ENCODE data around the gene KDM2A.
"Not testable (repeated sequence)": the region's sequence is repeated elsewhere in the genome, so short reads cannot be mapped to it uniquely, and the experiment has no call there.

The KDM2A gene

DNA sequence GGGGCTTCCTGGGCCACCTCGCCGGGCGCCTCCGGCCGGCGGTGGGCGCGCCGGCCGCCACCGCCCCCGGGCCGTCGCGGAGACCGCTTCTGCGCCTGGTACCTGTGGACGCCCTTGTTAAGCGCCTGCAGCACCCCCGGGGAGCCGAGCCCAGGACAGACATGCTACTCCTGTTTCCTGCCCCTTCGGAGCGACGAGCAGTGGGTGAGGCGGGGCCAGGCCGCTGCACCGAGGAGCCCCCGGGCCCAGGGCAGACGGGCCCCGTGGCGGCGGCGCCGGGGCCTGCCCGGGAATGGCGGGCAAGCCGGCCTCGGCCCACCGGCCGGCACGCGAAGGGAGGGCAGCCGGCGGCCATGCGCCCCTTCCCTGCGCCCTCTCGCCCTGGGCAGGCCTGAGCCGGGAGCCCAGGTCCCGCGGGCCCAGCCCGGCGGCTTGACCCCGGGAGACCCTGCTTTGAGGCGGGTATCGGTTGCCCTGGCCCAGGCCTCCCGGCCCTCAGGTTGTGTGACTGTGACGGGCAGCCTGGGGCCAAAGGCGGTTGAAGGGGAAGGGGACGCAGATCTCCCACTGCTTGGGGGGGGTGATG is 789 bp upstream of the KDM2A start:
- peak; percentile 49 for DNase-seq

DNA sequence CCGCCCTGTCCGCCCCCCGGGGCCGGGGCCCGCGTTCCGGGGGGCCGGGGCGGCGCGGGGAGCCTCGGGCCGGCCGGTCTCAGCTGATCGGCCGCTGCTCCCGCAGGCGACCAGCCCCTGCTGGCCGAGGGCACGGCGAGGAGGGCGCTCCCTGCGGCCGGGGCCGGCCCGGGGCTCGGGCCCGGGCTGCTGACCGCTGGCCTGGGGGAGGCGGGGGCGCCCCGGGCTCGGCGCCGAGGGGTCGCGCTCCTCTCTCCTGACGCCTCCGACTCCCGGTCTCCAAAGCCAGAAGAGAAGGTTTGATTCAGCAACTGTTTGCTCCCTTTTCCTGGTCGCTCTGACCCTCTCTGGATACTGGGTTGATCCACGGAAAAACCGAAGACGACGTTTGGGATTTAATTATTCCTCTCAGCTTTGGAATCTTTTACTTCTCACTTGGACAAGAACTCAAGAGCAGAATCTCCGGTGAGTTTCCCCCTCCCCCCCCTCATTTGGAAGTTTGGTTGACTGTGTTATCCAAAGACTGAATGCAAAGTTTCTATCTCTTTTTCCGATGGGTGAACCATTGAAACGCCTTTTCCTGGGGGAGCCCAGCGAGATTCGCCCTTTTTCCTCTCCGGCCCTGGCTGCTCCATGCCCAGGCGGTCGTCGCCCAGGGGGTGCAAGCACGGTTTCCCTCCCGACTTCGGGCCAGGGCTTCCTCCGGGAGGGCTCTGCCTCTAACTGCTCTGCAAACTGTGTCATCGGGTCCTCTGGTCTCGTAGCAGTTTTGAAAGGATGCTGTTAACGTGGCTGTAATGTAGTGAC is 725 bp downstream of the KDM2A start:
- peak; percentile 41 for DNase-seq

DNA sequence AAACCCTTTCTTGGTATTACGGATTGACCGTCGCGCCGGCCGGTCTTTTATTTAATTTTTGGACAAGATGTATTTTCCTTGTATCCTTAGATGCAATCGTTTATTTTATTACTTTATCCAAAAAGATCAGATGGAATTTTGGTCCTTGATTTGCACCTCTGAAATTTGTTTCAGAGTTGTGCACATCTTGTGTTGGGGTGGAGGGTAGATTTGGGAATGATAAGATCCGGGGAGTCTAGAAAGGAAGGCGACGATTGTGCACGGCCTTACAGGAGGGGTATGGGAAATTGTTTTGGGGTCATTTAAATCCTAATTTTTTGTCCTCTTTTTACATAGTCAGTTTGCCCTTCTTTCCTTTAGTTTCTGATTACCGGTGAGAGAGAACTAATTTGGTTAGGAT is 1.4 kb downstream of the KDM2A start:
- DNase-seq = no peak

DNA sequence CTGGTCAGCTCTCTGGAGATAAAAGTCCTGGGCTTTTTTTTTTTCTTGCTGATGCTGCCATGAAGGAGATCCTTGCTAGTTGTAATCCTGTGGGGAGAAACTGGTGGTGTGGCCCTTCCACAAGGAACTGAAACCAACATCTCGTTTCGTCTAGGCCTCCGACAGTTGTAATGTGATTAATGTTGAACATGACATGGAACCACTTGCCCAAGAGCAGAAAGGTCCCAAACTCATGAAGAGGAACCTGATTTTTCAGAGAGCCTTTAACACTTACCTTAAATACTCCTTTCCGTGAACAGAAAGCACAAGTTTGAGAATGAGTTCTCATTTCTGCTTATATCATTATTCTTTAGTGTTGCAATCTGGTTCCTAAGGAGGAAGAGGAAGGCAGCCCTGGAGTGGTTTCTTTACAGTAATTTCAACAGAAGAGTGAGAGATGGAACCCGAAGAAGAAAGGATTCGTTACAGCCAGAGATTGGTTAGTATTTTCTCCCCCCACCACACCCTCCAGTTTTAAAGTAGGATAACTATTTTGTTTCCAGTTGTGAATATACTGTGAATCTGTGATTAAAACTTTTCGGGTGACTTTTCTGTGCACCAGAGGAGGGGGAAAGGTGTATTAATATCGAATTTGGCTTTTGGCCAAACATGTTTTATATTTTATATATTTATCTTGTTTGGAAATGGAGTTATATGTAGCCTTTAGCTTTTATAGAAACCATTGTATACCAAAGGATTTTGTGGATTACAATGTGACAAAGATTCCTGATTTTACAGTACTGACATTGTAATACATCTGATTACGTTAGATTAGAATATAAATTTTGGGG is 2.0 kb downstream of the KDM2A start:
- DNase-seq = peak; percentile 50

DNA sequence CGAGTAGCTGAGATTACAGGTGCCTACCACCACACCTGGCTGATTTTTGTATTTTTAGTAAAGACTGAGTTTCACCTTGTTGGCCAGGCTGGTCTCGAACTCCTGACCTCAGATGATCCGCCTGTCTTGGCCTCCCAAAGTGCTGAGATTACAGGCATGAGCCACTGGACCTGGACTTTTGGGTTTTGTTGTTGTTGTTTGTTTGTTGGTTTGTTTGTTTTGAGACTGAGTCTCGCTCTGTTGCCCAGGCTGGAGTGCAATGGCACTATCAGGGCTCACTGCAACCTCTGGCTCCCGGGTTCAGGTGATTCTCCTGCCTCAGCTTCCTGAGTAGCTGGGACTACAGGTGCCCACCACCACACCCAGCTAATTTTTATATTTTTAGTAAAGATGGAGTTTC is 4.7 kb downstream of the KDM2A start:
- not testable (repeated sequence) for DNase-seq

DNA sequence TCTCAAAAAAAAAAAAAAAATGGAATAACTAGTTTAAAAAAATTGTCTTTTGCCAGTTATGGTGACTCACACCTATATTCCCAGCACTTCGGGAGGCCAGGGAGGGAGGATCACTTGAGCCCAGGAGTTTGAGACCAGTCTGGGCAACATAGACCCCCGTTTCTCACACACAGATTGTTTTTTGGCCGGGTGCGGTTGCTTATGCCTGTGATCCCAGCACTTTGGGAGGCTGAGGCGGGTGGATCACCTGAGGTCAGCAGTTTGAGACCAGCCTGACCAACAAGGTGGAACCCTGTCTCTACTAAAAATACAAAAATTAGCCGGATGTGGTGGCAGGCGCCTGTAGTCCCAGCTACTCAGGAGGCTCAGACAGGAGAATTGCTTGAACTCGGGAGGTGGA is 7.2 kb downstream of the KDM2A start:
- not testable (repeated sequence) for DNase-seq

DNA sequence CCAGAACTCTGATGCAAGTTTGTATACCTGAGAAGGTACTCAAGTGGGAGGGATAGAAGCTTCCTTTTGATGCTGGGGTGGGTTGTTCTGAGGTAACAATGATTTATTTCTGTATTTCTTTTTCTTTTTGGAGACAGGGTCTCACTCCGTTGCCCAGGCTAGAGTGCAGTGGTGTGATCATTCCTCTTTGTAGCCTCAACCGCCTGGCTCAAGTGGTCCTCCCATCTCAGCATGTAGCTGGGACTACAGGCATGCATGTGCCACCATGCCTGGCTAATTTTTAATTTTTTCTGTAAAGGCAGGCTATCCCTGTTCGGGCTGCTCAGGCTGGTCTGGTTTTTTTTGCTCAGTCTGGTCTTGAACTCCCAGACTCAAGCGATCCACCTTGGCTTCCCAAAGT is 7.9 kb downstream of the KDM2A start:
- no peak for DNase-seq

DNA sequence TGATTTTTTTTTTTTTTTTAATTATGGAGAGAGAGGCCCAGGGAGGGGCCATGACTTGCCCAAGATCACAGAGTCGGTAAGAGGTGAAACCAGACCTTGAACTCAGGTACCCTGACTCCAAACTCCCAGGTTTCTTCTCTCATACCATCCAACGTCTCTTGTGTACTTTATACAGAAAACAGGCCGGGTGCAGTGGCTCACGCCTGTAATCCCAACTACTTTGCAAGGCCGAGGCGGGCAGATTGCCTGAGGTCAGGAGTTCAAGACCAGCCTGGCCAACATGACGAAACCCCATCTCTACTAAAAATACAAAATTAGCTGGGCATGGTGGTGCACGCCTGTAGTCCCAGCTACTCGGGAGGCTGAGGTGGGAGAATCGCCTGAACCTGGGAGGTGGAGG is 11.8 kb downstream of the KDM2A start:
- not testable (repeated sequence) for DNase-seq

DNA sequence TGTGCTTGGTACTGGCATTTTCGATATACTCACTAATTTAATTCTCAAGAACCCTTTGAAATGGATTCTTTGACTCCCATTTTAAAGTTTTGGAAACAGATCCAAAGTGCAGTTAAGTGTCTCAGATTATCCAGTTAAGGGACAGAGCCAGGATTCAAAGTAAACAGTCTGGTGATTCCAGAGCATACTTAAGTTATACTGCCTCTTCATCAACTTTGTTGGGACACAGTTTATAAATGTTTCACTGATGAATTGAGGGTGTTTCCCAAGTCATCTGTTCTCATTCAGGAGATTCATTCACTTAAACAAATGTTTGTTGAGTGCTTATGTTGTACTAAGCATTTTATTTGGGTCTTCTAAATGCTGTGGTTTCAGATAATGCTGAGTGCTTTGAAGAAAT is 17.1 kb downstream of the KDM2A start:
- no peak for DNase-seq

DNA sequence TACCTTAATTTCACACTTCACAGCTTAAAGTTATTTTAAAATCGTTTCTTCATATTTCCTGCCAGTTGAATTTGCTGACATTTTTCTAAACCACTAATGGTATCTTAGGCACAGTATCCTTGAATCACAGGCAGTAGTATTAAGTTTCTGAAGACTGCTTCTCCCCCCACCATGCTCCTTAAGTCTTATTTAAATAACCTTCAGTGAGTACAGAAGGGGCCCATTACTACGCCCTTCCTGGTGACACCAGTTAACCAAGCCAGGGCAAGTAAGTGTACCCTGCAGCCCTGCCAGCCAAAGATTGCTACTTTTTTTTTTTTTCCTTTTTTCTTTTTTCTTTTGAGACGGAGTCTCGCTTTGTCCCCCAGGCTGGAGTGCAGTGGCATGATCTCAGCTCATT is 19.9 kb downstream of the KDM2A start:
- DNase-seq = no peak

DNA sequence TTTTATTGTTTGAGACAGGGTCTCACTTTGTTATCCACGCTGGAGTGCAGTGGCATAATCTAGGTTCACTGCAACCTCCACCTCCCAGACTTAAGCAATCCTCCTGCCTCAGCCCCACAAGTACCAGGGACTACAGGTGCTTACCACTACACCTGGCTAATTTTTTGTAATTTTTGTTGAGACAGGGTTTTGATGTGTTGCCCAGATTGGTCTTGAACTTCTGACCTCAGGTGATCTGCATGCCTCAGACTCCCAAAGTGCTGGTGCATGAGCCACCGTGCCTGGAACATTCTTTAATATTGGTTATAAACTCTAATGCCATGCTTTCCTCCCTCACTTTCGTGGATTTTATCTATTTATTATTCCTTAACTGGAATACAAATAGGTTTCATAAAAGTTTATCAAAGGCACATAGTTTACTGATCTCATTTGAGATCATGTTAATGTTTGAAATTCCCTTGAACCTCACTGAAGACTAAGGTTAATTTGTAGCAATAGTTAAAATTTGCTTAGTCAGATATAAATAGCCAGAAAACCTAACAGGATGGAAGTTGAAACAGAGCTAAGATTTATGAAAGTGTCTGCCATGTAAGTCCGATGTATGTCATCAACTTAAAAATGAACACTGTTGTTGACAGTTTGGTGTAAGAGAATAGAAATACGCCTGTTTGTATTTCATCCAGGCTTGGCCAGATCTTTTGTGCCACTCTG is 27.6 kb downstream of the KDM2A start:
- no peak for DNase-seq

DNA sequence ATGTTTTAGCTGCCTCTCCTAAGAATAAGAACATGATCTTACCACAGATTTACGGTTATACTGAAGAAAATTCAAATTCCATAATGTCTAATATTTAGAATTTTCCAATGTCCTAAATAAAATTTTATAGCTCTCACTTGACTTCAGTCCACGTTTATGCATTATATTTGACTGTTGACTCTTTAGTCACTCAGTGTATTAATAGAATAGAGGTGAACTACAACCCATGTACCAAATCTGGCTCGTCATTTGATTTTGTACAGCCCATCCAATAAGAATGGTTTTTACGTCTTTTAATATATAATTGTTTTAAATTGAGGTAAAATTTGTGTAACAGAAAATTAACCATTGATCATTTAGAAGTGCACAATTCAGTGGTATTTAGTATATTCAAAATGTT is 34.9 kb downstream of the KDM2A start:
- no peak for DNase-seq

DNA sequence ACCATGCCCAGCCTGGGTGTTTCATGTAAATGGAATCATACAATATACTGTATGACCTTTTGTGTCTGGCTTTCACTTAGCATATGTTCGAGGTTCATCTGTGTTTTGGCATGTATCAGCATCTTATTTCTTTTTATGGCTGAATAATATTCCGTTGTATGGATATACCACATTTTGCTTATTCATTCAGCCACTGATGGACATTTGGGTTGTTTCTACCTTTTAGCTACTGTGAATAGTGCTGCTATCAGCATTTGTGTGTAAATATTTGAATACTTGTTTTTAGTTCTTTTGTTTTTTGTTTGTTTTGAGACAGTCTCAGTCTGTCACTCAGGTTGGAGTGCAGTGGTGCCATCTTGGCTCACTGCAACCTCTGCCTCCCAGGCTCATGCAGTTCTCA is 35.7 kb downstream of the KDM2A start:
- no peak for DNase-seq

DNA sequence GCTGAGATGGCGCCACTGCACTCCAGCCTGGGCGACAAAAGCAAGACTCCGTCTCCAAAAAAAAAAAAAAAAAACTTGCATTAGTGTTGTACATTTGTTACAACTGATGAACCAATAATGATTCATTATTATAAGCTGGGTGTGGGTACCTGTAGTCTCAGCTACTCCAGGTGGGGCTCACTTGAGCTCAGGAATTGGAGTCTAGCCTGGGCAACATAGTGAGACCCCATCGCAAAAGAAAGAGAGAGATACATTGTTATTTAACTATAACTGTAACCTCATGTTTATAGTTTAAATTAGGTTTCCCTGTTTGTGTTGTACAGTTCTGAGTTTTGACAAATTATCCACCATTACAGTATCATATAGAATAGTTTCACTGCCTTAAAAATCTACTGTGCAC is 38.6 kb downstream of the KDM2A start:
- no peak for DNase-seq

DNA sequence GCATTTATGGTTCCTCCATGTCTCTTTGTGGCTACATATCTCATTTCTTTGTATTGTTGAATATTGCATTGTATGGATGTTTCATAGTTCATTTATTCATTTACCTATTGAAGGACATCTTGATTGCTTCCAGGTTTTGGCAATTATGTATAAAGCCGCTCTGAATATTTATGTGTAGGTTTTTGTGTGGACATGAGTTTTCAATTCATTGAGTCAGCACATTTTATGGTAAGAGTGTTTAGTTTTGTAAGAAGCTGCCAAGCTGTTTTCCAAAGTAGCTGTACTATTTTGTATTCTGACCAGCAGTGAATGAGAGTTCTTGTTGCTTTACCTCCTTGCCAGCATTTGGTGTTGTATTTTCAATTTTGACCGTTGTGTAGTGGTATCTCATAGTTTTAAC is 39.2 kb downstream of the KDM2A start:
- DNase-seq = no peak

DNA sequence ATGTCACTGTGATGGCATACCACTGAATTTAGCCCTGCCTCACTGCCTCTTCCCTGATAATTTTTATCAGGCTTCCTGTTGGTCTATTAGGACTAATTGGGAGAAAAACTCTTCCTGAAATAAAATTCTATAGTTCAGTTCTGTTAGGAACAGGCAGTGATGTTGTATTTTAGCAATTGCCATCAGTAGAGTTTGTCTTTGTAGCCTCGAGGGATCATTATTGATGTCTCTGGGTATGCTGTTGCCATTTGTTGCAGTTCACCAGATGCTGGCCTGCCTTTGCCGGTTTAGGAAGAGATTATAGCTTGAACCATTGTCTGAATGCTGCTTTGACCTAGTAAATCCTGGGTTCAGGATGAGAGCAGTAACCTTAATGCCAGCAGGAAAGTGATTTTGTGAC is 41.0 kb downstream of the KDM2A start:
- DNase-seq = no peak

DNA sequence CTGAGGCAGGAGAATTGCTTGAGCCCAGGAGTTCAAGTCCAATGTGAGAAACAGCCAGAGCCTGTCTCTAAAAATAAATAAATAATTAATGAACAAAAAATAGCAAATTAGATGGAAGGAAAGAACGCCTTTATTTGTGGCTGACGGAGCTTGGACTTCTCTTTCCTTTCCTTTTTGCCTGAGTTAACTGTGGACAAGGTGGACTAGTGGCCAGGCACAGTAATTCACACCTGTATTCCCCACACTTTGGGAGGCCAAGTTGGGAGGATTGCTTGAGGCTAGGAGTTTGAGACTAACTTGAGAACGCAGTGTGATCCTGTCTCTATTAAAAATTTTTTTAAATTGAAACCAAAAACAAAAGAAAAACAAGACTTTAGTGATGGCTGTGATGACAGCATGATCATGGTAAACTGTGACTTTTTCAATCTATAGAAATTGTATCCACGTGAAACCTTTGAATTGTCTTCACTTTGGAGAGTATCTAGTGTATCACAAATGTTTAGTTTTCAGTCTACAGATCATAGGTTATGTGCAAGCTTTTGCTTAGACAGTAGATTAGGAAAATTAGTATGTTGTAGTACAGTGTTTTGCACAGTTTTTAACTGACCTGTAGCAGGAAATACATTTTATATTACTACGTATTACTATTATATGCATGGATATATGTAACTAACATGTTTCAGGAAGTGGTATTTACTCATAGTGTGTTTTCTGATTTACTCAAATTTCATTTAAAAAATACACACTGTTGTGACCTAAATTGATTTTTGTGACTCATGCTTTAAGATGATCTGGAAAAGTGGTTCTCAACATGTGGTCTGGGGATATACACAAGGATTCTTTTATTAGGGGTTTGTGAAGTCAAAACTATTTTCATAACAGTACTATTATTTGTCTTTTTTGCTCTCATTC is 42.1 kb downstream of the KDM2A start:
- peak; percentile 58 for DNase-seq

DNA sequence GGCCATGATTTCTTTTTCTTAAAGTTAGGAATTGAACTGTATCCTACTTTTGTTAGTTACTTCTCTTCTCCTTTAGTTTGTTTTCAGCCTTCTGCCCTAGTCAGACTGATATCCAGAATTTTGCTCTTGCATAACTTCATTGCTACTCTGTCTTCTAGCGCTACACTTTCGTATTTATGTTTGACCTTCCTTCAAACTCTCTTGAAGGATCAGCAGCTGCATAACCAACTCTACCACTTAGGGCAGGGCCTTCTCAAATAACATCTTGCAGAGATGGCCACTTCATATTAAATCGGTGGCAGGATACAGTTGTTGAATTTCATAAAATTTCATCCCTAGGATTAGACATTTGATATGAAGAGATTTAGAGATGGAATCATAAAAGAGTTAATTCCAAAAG is 43.9 kb downstream of the KDM2A start:
- DNase-seq = no peak

DNA sequence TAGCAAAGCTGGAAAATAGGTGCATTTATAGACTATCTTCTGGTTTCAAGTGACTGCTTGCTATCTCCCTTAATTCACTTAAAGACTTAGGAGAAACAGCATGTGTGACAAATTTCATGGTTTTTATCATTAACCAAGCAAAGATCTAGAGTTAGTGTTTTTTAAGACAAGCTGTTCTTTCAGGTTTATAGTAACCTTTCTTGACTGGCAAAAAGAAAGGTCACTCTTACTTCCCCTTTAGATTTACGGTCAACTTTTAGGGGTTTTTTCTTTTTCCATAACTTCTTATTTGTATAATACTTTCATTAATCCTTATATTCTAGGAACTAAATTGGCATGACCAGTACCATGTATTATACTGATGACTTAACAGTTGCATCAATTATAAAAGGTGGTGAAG is 46.6 kb downstream of the KDM2A start:
- no peak for DNase-seq

DNA sequence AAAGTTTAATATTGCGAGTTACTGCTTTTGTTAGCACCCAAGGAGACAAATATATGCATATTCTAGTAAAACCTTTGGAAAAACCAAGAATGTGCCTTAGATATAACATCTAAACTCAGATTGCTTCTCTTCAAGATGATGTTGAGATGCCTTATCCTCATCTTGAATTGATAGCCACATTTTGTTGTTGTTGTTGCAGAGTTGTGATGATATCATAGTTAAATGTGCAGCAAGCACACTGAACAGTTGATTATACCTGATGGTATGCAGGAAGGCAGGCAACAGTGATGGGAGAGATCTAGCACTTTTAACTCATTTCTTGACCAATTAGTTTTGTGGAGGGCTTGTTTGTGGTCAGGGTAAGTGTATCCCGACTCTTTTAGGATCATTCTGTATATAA is 48.0 kb downstream of the KDM2A start:
- DNase-seq = no peak

DNA sequence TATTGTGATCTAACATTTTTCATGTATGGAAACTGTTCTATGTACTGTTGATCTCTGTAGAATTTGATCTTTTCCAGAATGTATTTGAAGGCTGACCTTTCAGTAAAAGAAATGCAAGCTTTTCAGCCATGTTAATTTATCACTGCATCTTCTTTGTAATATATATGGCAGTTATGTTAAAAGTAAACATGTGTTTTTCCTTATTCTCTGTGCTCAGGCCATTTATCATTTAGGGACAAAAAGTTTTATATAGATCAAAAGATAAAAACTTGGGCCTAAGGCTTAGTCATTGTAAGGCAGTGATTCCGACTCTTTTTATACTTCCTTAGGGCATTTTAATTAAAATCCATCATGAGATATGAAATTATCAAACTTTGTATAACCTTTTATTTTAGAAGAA is 48.7 kb downstream of the KDM2A start:
- no peak for DNase-seq

DNA sequence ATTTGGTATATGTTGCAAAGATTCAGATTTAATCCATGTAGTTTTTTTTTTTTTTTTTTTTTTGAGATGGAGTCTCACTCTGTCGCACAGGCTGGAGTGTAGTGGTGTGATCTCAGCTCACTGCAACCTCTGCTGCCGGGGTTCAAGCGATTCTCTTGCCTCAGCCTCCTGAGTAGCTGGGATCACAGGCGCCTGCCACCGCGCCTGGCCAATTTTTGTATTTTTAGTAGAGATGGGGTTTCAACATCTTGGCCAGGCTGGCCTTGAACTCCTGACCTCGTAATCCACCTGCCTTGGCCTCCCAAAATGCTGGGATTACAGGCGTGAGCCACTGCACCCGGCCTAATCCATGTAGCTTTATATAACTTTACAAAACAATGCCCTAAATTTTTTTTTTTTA is 49.8 kb downstream of the KDM2A start:
- not testable (repeated sequence) for DNase-seq

All from activated CD4-positive, alpha-beta T cell treated with anti-CD3 and anti-CD28 coated beads, Interleukin-10, Interleukin-2, amounts not matched to agents 100 ng/mL and 50 ng/mL, durations not matched to agents 16 hours and 8 hours (primary cell).